Endothelial cell of umbilical vein (primary cell): Measurements from ENCODE around the gene SLIRP. TPM values are rescaled to one million over a fixed set of nuclear protein-coding genes. Genes with fewer than 3 reads are reported as not detected.

Experiments used
- BruUV-seq: library from RNA; stranded (reverse); fragments of 400-500 nt; replicated peaks from 2 replicates; lab custom pipeline; 2021; lab: Mats Ljungman, UMichigan
- CTCF ChIA-PET: fragments of 300-600, 350-600 bp; sonication (Branson Sonifier 250); formaldehyde crosslinking; loops from one replicate; lab custom pipeline; 2021; ENCODE audit warnings: antibody characterized with exemption, inconsistent platforms; lab: Charles Lee
- POLR2A ChIA-PET: fragments of 300-600, 350-600 bp; sonication (Branson Sonifier 250); formaldehyde crosslinking; loops from one replicate; lab custom pipeline; 2021; ENCODE audit warnings: antibody characterized with exemption, inconsistent platforms; lab: Charles Lee
- DNase-seq: peaks from one replicate; pipeline ENCODE4 v3.0.0-alpha.2; 2011; ENCODE audit warnings: low read depth, low spot score
- FAIRE-seq: peaks from 2 replicates; lab custom pipeline; 2011; peaks lifted over from hg19 to GRCh38; lab: Jason Lieb, UNC
- H2AFZ ChIP-seq: 2 replicates; pipeline ENCODE4 v1.6.0; 2012; ENCODE audit warnings: low read depth, low read length, control low read depth, inconsistent platforms
- H3K27ac ChIP-seq: 2 replicates; pipeline ENCODE4 v1.5.1; 2011; ENCODE audit warnings: low read depth, mild to moderate bottlenecking, control low read depth, low read length, moderate library complexity; ENCODE audit not compliant: insufficient read depth
- H3K27me3 ChIP-seq, 2 experiments: 2 replicates each; pipeline versions ENCODE4 v1.6.0 to v1.6.1; 2011; ENCODE audit warnings: low read length in 2 of 2, mixed read lengths in 1 of 2; ENCODE audit not compliant: control insufficient read depth in 2 of 2, insufficient read depth in 2 of 2
- H3K36me3 ChIP-seq, 2 experiments: 2 replicates in 1 of 2; 3 replicates in 1 of 2; pipeline ENCODE4 v1.5.1; 2011; ENCODE audit warnings: low read length in 2 of 2, mild to moderate bottlenecking in 1 of 2, moderate library complexity in 1 of 2; ENCODE audit not compliant: control insufficient read depth in 2 of 2, insufficient read depth in 2 of 2; ENCODE audit errors: extremely low read depth in 1 of 2
- H3K4me1 ChIP-seq: 3 replicates; pipeline ENCODE4 v1.5.1; 2011; ENCODE audit warnings: mild to moderate bottlenecking, low read length; ENCODE audit not compliant: control insufficient read depth, insufficient read depth; ENCODE audit errors: extremely low read depth
- H3K4me2 ChIP-seq: 2 replicates; pipeline ENCODE4 v1.6.1; 2011; ENCODE audit warnings: low read length, control low read depth, mixed read lengths; ENCODE audit not compliant: insufficient read depth
- H3K4me3 ChIP-seq, 3 experiments: fragments of 200-600 bp in 1 of 3; sonication (generic), shearing (Covaris generic) in 1 of 3; replicated peaks in 1 of 3; 2 replicates each; pipeline ENCODE4 v1.5.1; 2011 to 2016; ENCODE audit warnings: control low read depth in 3 of 3, low read length in 3 of 3, mild to moderate bottlenecking in 2 of 3, inconsistent platforms in 1 of 3, low read depth in 1 of 3, moderate library complexity in 1 of 3; ENCODE audit not compliant: insufficient read depth in 1 of 3
- H3K79me2 ChIP-seq: 2 replicates; pipeline ENCODE4 v1.6.0; 2012; ENCODE audit warnings: low read length, inconsistent platforms; ENCODE audit not compliant: control insufficient read depth, insufficient read depth
- H3K9ac ChIP-seq: replicated peaks from 2 replicates; pipeline ENCODE3; 2011; ENCODE audit warnings: low read length, control low read depth; ENCODE audit not compliant: insufficient read depth; ENCODE audit errors: extremely low read depth
- H3K9me1 ChIP-seq: replicated peaks from 3 replicates; pipeline ENCODE4 v1.6.0; 2011; ENCODE audit warnings: mild to moderate bottlenecking, low read length; ENCODE audit not compliant: control insufficient read depth, insufficient read depth; ENCODE audit errors: extremely low read depth
- H3K9me3 ChIP-seq: replicated peaks from 2 replicates; pipeline ENCODE4 v1.5.1; 2012; ENCODE audit warnings: low read length, inconsistent platforms; ENCODE audit not compliant: control insufficient read depth, insufficient read depth
- H4K20me1 ChIP-seq: replicated peaks from 2 replicates; pipeline ENCODE3; 2011; ENCODE audit warnings: mild to moderate bottlenecking, low read length; ENCODE audit not compliant: control insufficient read depth, insufficient read depth; ENCODE audit errors: extremely low read depth
- EZH2 ChIP-seq: IDR thresholded peaks from 2 replicates; pipeline ENCODE4 v1.6.1; 2012; ENCODE audit warnings: borderline replicate concordance, low read depth, mild to moderate bottlenecking, moderate library complexity, low read length, inconsistent platforms; ENCODE audit not compliant: severe bottlenecking
- FOS ChIP-seq: IDR thresholded peaks from 2 replicates; pipeline ENCODE4 v1.6.1; 2011; ENCODE audit warnings: mild to moderate bottlenecking, low read length, moderate library complexity, borderline replicate concordance; ENCODE audit not compliant: insufficient read depth
- GATA2 ChIP-seq: IDR thresholded peaks from 2 replicates; pipeline ENCODE4 v1.7.0; 2011; ENCODE audit warnings: low read depth, mild to moderate bottlenecking, moderate library complexity, mixed read lengths, low read length; ENCODE audit not compliant: insufficient read length, insufficient read depth
- JUN ChIP-seq: IDR thresholded peaks from 2 replicates; pipeline ENCODE4 v1.6.1; 2011; ENCODE audit warnings: borderline replicate concordance, low read depth; ENCODE audit not compliant: insufficient read length, insufficient read depth
- MAX ChIP-seq: IDR thresholded peaks from 2 replicates; pipeline ENCODE4 v1.6.1; 2011; ENCODE audit not compliant: insufficient read depth, insufficient read length
- MYC ChIP-seq: IDR thresholded peaks from one replicate; pipeline ENCODE4 v1.6.1; 2011; ENCODE audit warnings: mild to moderate bottlenecking, low read depth, low read length
- POLR2A ChIP-seq: IDR thresholded peaks from 2 replicates; pipeline ENCODE4 v1.6.1; 2012; ENCODE audit warnings: low read depth, mild to moderate bottlenecking, control low read depth, low read length
- POLR2AphosphoS5 ChIP-seq: IDR thresholded peaks from 2 replicates; pipeline ENCODE4 v1.6.1; 2012; ENCODE audit warnings: low read depth, mild to moderate bottlenecking, control low read depth, low read length, moderate library complexity; ENCODE audit not compliant: insufficient read depth
- dilution Hi-C: fragments of 300-500 bp; cut with MboI; formaldehyde crosslinking; loops from one replicate; pipeline ENCODE4 v1.15.0; 2019; ENCODE audit warnings: low sequenced_read_pairs; ENCODE audit not compliant: extremely low pct_ligation_motif_present
- intact Hi-C: fragments of 100-400 bp; cut with micrococcal nuclease; formaldehyde crosslinking; loops from one replicate; pipeline ENCODE4 v1.10.0; 2022
- polyA plus RNA-seq, 4 experiments: library from polyadenylated mRNA; depleted of rRNA in 3 of 4; stranded (reverse) in 3 of 4; unstranded in 1 of 4; fragments of >200 nt; gene quantifications; 2 replicates each; pipeline versions ENCODE4 v1.2.1 to v1.2.3, GENCODE V29; 2011 to 2012; ENCODE audit warnings: missing spikeins in 1 of 4
- total RNA-seq: library from RNA; stranded (reverse); gene quantifications from 2 replicates; pipeline ENCODE4 v1.2.3, GENCODE V29; 2021
- TF ChIP-seq, protein P1 (sequence below), 2 donors: IDR thresholded peaks; 1 replicate in 1 of 2; 2 replicates in 1 of 2; pipeline ENCODE4 v1.5.1; 2011; ENCODE audit warnings: low read length in 2 of 2, mild to moderate bottlenecking in 2 of 2, moderate library complexity in 2 of 2, control low read depth in 1 of 2, inconsistent platforms in 1 of 2, low read depth in 1 of 2; ENCODE audit not compliant: insufficient read depth in 1 of 2; ENCODE audit errors: extremely low read depth in 1 of 2

The SLIRP gene
- total and polyA plus RNA-seq, 2 donors (not counting 3 experiments of a cell fraction or from before 2014, with no cell fraction given), result 144 to 160 TPM

DNA sequence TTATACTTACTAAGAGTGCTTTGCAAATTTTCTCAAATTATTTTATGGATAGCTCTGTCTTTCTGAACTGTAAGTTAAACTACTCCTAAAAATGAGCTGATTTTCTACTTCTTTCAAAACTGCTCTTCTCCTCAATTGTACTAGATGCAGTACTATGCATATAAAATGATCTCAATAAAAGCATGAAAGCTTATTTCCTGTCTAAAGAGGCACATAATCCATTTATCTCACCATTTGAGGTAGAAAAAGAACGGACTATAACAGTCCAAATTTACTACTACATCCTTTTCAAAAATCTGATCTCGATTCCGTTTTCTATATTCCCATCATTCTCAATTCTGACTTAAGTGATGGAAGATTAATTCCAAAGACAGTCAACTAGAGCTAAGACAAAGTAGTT, 14.4 kb downstream of the SLIRP start:
- no peak for DNase-seq
- TF ChIP-seq MYC (no peak), EZH2 (no peak)
- TF ChIP-seq, protein P1, sequence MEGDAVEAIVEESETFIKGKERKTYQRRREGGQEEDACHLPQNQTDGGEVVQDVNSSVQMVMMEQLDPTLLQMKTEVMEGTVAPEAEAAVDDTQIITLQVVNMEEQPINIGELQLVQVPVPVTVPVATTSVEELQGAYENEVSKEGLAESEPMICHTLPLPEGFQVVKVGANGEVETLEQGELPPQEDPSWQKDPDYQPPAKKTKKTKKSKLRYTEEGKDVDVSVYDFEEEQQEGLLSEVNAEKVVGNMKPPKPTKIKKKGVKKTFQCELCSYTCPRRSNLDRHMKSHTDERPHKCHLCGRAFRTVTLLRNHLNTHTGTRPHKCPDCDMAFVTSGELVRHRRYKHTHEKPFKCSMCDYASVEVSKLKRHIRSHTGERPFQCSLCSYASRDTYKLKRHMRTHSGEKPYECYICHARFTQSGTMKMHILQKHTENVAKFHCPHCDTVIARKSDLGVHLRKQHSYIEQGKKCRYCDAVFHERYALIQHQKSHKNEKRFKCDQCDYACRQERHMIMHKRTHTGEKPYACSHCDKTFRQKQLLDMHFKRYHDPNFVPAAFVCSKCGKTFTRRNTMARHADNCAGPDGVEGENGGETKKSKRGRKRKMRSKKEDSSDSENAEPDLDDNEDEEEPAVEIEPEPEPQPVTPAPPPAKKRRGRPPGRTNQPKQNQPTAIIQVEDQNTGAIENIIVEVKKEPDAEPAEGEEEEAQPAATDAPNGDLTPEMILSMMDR (IDR thresholded peaks at IDR 0.05; ENCODE audit: extremely low read depth in 1 of 2, insufficient read depth in 1 of 2, low read depth in 1 of 2, low read length in 2 of 2), result no peak
- Histone ChIP-seq H3K9me3 (no peaks in the 10 kb centered on the region), H3K9me1 (no peaks in the 10 kb centered on the region), H3K79me2 (peaks cover 3% of the 10 kb centered on the region), H4K20me1 (no peaks in the 10 kb centered on the region), H3K9ac (no peak overlapping the region), H3K4me1 (no peaks in the 10 kb centered on the region), H3K4me2 (no peak overlapping the region), H3K4me3 (no peak overlapping the region), H3K36me3 (peaks cover 13 to 22% of the 10 kb centered on the region in 2 experiments), H2AFZ (no peak overlapping the region), H3K27me3 (no peaks in the 10 kb centered on the region), H3K27ac (no peak overlapping the region)
- no peak for FAIRE-seq
- intact Hi-C loops, result no loop called here
- BruUV-seq, result no TSS peak
- ChIA-PET CTCF (no interaction called here), POLR2A (no interaction called here)
- dilution Hi-C loops, result no loop called here

- Histone ChIP-seq H3K36me3 (peaks cover 21 to 40% of the 10 kb centered on the region in 2 experiments), H3K9ac (no peak overlapping the region), H3K4me1 (no peaks in the 10 kb centered on the region), H3K9me1 (no peaks in the 10 kb centered on the region), H3K9me3 (no peaks in the 10 kb centered on the region), H3K27me3 (no peaks in the 10 kb centered on the region), H3K4me2 (no peak overlapping the region), H2AFZ (no peak overlapping the region), H3K4me3 (no peak overlapping the region), H3K79me2 (peaks cover 3% of the 10 kb centered on the region), H3K27ac (no peak overlapping the region), H4K20me1 (no peaks in the 10 kb centered on the region)
- intact Hi-C loops, result no loop called here
- BruUV-seq, result no TSS peak
- TF ChIP-seq MYC (no peak), EZH2 (no peak), POLR2A (no peak), POLR2AphosphoS5 (no peak), GATA2 (no peak), FOS (no peak), MAX (no peak), JUN (no peak)
- TF ChIP-seq, protein P1 (IDR thresholded peaks at IDR 0.05; ENCODE audit: extremely low read depth in 1 of 2, insufficient read depth in 1 of 2, low read depth in 1 of 2, low read length in 2 of 2), result no peak
- DNase-seq (no peak), FAIRE-seq (no peak)
- CTCF ChIA-PET, result no interaction called here
- POLR2A ChIA-PET, result no interaction called here
- dilution Hi-C loops, result no loop called here
Measured at GRCh38 chr14:77730976-77731497, 23.1 kb downstream of the SLIRP start.
